H1 (cell line): ENCODE data around the gene PCDHGB3. TPM values are rescaled to one million over a fixed set of nuclear protein-coding genes. Genes with fewer than 3 reads are reported as not detected.

Experiments
- CTCF ChIA-PET: fragments of 300-600 bp; sonication (Branson Sonifier 250); formaldehyde crosslinking; loops from one replicate; lab custom pipeline; 2021; ENCODE audit not compliant: partially characterized antibody; lab: Charles Lee
- POLR2A ChIA-PET: fragments of 300-600 bp; sonication (Branson Sonifier 250); formaldehyde crosslinking; loops from one replicate; lab custom pipeline; 2021; ENCODE audit warnings: inconsistent platforms; ENCODE audit not compliant: partially characterized antibody; lab: Charles Lee
- DNase-seq, 2 experiments: peaks; one replicate each; pipeline versions ENCODE4 v3.0.0 to v3.0.0-alpha.2; 2010 to 2022; ENCODE audit warnings: low spot score in 2 of 2, low read depth in 1 of 2, mixed read lengths in 1 of 2
- FAIRE-seq: peaks from 2 replicates; lab custom pipeline; 2011; peaks lifted over from hg19 to GRCh38; lab: Jason Lieb, UNC
- H2AFZ ChIP-seq: 2 replicates; pipeline ENCODE4 v1.8.1; 2012; ENCODE audit warnings: low read length, inconsistent platforms
- H2AK5ac ChIP-seq: 2 replicates; pipeline ENCODE4 v1.6.1; 2013; ENCODE audit warnings: low read depth, low read length
- H2BK120ac ChIP-seq: replicated peaks from 2 replicates; pipeline ENCODE3; 2013; ENCODE audit warnings: low read depth, low read length, inconsistent platforms
- H2BK12ac ChIP-seq: 2 replicates; pipeline ENCODE4 v1.6.1; 2013; ENCODE audit warnings: low read depth, low read length
- H2BK15ac ChIP-seq: 2 replicates; pipeline ENCODE4 v1.6.1; 2013; ENCODE audit warnings: low read length
- H2BK20ac ChIP-seq: 2 replicates; pipeline ENCODE4 v1.6.1; 2013; ENCODE audit warnings: low read length
- H2BK5ac ChIP-seq: 2 replicates; pipeline ENCODE4 v1.6.1; 2013; ENCODE audit warnings: low read depth, low read length
- H3K14ac ChIP-seq: 2 replicates; pipeline ENCODE4 v1.6.1; 2013; ENCODE audit warnings: inconsistent platforms; ENCODE audit not compliant: insufficient read length
- H3K18ac ChIP-seq: 2 replicates; pipeline ENCODE4 v1.6.1; 2013; ENCODE audit warnings: low read length; ENCODE audit errors: extremely low read depth
- H3K23ac ChIP-seq: 2 replicates; pipeline ENCODE4 v1.6.1; 2013; ENCODE audit warnings: inconsistent platforms; ENCODE audit not compliant: insufficient read length
- H3K23me2 ChIP-seq: 2 replicates; pipeline ENCODE4 v1.6.1; 2013; ENCODE audit warnings: low read depth, low read length
- H3K27ac ChIP-seq: 2 replicates; pipeline ENCODE4 v1.6.1; 2011; ENCODE audit warnings: low read depth, low read length, inconsistent platforms
- H3K27me3 ChIP-seq, 4 experiments: replicated peaks in 1 of 4; 1 replicate in 1 of 4; 2 replicates in 3 of 4; pipeline versions ENCODE4 v1.6.1 to v1.8.1; 2011 to 2013; ENCODE audit warnings: low read length in 3 of 4, mild to moderate bottlenecking in 3 of 4, inconsistent platforms in 2 of 4, mixed read lengths in 2 of 4, moderate library complexity in 1 of 4; ENCODE audit not compliant: control insufficient read depth in 3 of 4, insufficient read depth in 3 of 4; ENCODE audit errors: extremely low read depth in 1 of 4
- H3K36me3 ChIP-seq, 4 experiments: 2 replicates each; pipeline versions ENCODE4 v1.6.1 to v1.8.1; 2011 to 2013; ENCODE audit warnings: mild to moderate bottlenecking in 4 of 4, low read length in 3 of 4, moderate library complexity in 2 of 4, control low read depth in 1 of 4, inconsistent platforms in 1 of 4; ENCODE audit not compliant: insufficient read depth in 4 of 4, control insufficient read depth in 2 of 4
- H3K4ac ChIP-seq: replicated peaks from 2 replicates; pipeline ENCODE3; 2013; ENCODE audit warnings: low read length, low read depth, mixed read lengths, inconsistent platforms; ENCODE audit not compliant: insufficient read length
- H3K4me1 ChIP-seq, 4 experiments: replicated peaks in 1 of 4; 1 replicate in 1 of 4; 2 replicates in 3 of 4; pipeline versions ENCODE4 v1.6.1 to v1.8.1; 2011 to 2013; ENCODE audit warnings: low read length in 3 of 4, inconsistent platforms in 2 of 4, mixed read lengths in 1 of 4; ENCODE audit not compliant: insufficient read depth in 4 of 4, control insufficient read depth in 3 of 4
- H3K4me2 ChIP-seq, 2 experiments: 2 replicates each; pipeline versions ENCODE4 v1.6.1 to v1.8.1; 2011 to 2013; ENCODE audit warnings: low read depth in 2 of 2, low read length in 2 of 2, control low read depth in 1 of 2, inconsistent platforms in 1 of 2, mild to moderate bottlenecking in 1 of 2; ENCODE audit not compliant: insufficient read depth in 1 of 2
- H3K4me3 ChIP-seq, 4 experiments: fragments of 200-600, 300-600 bp in 1 of 4; sonication (generic), shearing (Covaris generic), sonication (Bioruptor Twin) in 1 of 4; 2 replicates each; pipeline versions ENCODE4 v1.5.1 to v1.8.1; 2011 to 2016; ENCODE audit warnings: low read length in 4 of 4, low read depth in 3 of 4, control low read depth in 2 of 4, inconsistent platforms in 2 of 4, mild to moderate bottlenecking in 2 of 4, mixed read lengths in 1 of 4, moderate library complexity in 1 of 4; ENCODE audit not compliant: insufficient read depth in 2 of 4; ENCODE audit errors: extremely low read depth in 1 of 4
- H3K56ac ChIP-seq: replicated peaks from 2 replicates; pipeline ENCODE3; 2013; ENCODE audit warnings: low read depth, mild to moderate bottlenecking, mixed read lengths, low read length, inconsistent platforms; ENCODE audit not compliant: insufficient read length
- H3K79me1 ChIP-seq: 2 replicates; pipeline ENCODE4 v1.6.1; 2013; ENCODE audit warnings: low read depth, low read length, control low read depth
- H3K79me2 ChIP-seq, 2 experiments: 2 replicates each; pipeline versions ENCODE4 v1.6.1 to v1.8.1; 2012 to 2013; ENCODE audit warnings: low read length in 2 of 2, mild to moderate bottlenecking in 2 of 2, inconsistent platforms in 1 of 2; ENCODE audit not compliant: insufficient read depth in 2 of 2, control insufficient read depth in 1 of 2
- H3K9ac ChIP-seq, 4 experiments: replicated peaks in 1 of 4; 1 replicate in 1 of 4; 2 replicates in 3 of 4; pipeline versions ENCODE4 v1.6.1 to v1.8.1; 2011 to 2013; ENCODE audit warnings: low read depth in 3 of 4, low read length in 3 of 4, control low read depth in 2 of 4, mild to moderate bottlenecking in 2 of 4, moderate library complexity in 2 of 4, inconsistent platforms in 1 of 4; ENCODE audit errors: extremely low read depth in 1 of 4
- H3K9me3 ChIP-seq, 2 experiments: 2 replicates each; pipeline versions ENCODE4 v1.6.1 to v1.8.1; 2012 to 2013; ENCODE audit warnings: mild to moderate bottlenecking in 2 of 2, moderate library complexity in 2 of 2, control low read depth in 1 of 2, inconsistent platforms in 1 of 2, low read depth in 1 of 2, low read length in 1 of 2, mixed read lengths in 1 of 2; ENCODE audit not compliant: insufficient read depth in 2 of 2
- H4K20me1 ChIP-seq, 2 experiments: replicated peaks in 1 of 2; 2 replicates each; pipeline versions ENCODE3 to v1.8.1; 2011 to 2013; ENCODE audit warnings: inconsistent platforms in 2 of 2, low read length in 2 of 2, mild to moderate bottlenecking in 1 of 2; ENCODE audit not compliant: insufficient read depth in 2 of 2, control insufficient read depth in 1 of 2
- H4K5ac ChIP-seq: 2 replicates; pipeline ENCODE4 v1.6.1; 2013; ENCODE audit warnings: low read length, low read depth, mixed read lengths, inconsistent platforms; ENCODE audit not compliant: insufficient read length
- H4K8ac ChIP-seq: 2 replicates; pipeline ENCODE4 v1.8.0; 2013; ENCODE audit warnings: mild to moderate bottlenecking, moderate library complexity, low read length, inconsistent platforms; ENCODE audit not compliant: insufficient read depth; ENCODE audit errors: extremely low read depth
- H4K91ac ChIP-seq: replicated peaks from 2 replicates; pipeline ENCODE3; 2013; ENCODE audit warnings: low read length, mixed read lengths, inconsistent platforms; ENCODE audit not compliant: insufficient read length
- CTBP2 ChIP-seq: IDR thresholded peaks from 2 replicates; pipeline ENCODE4 v1.7.0; 2011; ENCODE audit warnings: borderline replicate concordance, mild to moderate bottlenecking, moderate library complexity, mixed read lengths, low read length; ENCODE audit not compliant: insufficient read depth, insufficient read length
- EP300 ChIP-seq, 2 experiments: IDR thresholded peaks; 1 replicate in 1 of 2; 2 replicates in 1 of 2; pipeline ENCODE4 v1.6.1; 2011 to 2012; ENCODE audit warnings: low read depth in 2 of 2, low read length in 2 of 2, mild to moderate bottlenecking in 2 of 2, borderline replicate concordance in 1 of 2, inconsistent platforms in 1 of 2, moderate library complexity in 1 of 2
- MAFK ChIP-seq: IDR thresholded peaks from 2 replicates; pipeline ENCODE4 v1.6.1; 2012; ENCODE audit warnings: low read depth, mild to moderate bottlenecking, improper control_type of control experiment, low read length
- SIN3A ChIP-seq, 2 experiments: IDR thresholded peaks in 1 of 2; conservative IDR thresholded peaks in 1 of 2; 2 replicates each; pipeline ENCODE4 v1.6.1; 2011 to 2012; ENCODE audit warnings: low read length in 2 of 2, improper control_type of control experiment in 1 of 2, low read depth in 1 of 2, mild to moderate bottlenecking in 1 of 2
- WGBS, 2 experiments: shearing (Covaris generic) in 1 of 2; methylation state at CpG; one replicate each; pipeline versions ENCODE4 v1.1.6 to v1.1.7; 2013 to 2015; ENCODE audit warnings: low lambda C conversion rate in 2 of 2, mixed read lengths in 2 of 2, inconsistent platforms in 1 of 2, low coverage in 1 of 2, missing lambda C conversion rate in 1 of 2; ENCODE audit not compliant: insufficient replicate concordance in 2 of 2, insufficient coverage in 1 of 2, insufficient read length in 1 of 2; ENCODE audit errors: extremely low coverage in 1 of 2, missing lambda C conversion rate in 1 of 2; 5-methylcytosine and 5-hydroxymethylcytosine counted together
- polyA plus RNA-seq, 7 experiments: library from polyadenylated mRNA; depleted of rRNA in 3 of 7; stranded (reverse) in 5 of 7; unstranded in 2 of 7; fragments of >200 nt in 5 of 7; fragments of 200-250 nt in 2 of 7; gene quantifications; 1 replicate in 5 of 7; 2 replicates in 1 of 7; 4 replicates in 1 of 7; pipeline versions ENCODE4 v1.2.1 to v1.2.3, GENCODE V29; 2011 to 2013; ENCODE audit warnings: missing spikeins in 2 of 7, mixed read lengths in 2 of 7
- total RNA-seq: library from RNA; stranded (reverse); fragmentation: NEBNext Ultra II Directional; extraction: Animal tissue kit (Norgen Biotek cat#: 25700); gene quantifications from 2 replicates; pipeline ENCODE4 v1.2.1, GENCODE V29; 2021

The PCDHGB3 gene
- total and polyA plus RNA-seq, 2 of the 8 experiments (the other 6 are each of a cell fraction or from before 2014, with no cell fraction given): 1.6 to 1.9 TPM

DNA sequence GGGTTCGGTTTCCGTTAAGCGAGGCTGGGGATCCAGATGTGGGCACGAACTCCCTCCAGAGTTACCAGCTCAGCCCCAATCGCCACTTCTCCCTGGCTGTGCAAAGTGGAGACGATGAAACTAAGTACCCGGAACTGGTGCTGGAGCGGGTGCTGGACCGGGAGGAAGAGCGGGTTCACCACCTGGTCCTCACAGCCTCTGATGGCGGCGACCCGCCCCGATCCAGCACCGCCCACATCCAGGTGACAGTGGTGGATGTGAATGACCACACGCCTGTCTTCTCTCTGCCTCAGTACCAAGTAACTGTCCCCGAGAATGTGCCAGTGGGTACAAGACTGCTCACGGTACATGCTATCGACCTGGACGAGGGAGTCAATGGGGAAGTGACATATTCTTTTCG, 13.3 kb downstream of the PCDHGB3 start:
- H4K91ac ChIP-seq: no peak overlapping the region
- no peaks in the 10 kb centered on the region for H3K79me2 ChIP-seq
- H3K27ac ChIP-seq: no peak overlapping the region
- H3K36me3 ChIP-seq: peaks cover 0 to under 1% (median 0%) of the 10 kb centered on the region in 4 experiments; a peak in 2 of 8 replicates
- H3K23ac ChIP-seq: no peak overlapping the region
- FAIRE-seq (no peak), DNase-seq (no peak)
- 95% methylated on average over 21 of the region's 21 CpGs; no CpG with 5 or more reads in 1 of the 2 experiments for WGBS, 2 experiments
- no peak overlapping the region for H3K18ac ChIP-seq
- H3K9ac ChIP-seq: no peak overlapping the region
- no peak overlapping the region for H2AFZ ChIP-seq
- no peaks in the 10 kb centered on the region for H4K20me1 ChIP-seq
- ChIA-PET CTCF (interaction anchor here (0.7 to 1.0 kb wide), 3 partner anchors 28 to 160 kb away, joined by 3 to 4 read pairs (median 3); partner anchors contain the start of gene PCDHB14), POLR2A (no interaction called here)
- H2AK5ac ChIP-seq: no peak overlapping the region
- H4K5ac ChIP-seq: no peak overlapping the region
- no peak overlapping the region for H3K4me2 ChIP-seq
- H2BK120ac ChIP-seq: no peak overlapping the region
- H2BK12ac ChIP-seq: no peak overlapping the region
- H3K23me2 ChIP-seq: no peaks in the 10 kb centered on the region; the same call in 1 of the 2 replicates
- H3K9me3 ChIP-seq: peaks cover 24 to 27% of the 10 kb centered on the region in 2 experiments
- H3K56ac ChIP-seq: no peak overlapping the region
- no peak overlapping the region for H2BK15ac ChIP-seq
- no peak overlapping the region for H3K14ac ChIP-seq
- H3K79me1 ChIP-seq: no peaks in the 10 kb centered on the region
- H4K8ac ChIP-seq: no peak overlapping the region
- H3K4me3 ChIP-seq: no peak overlapping the region
- H2BK5ac ChIP-seq: no peak overlapping the region
- H3K27me3 ChIP-seq: no peaks in the 10 kb centered on the region; a peak in 1 of 7 replicates
- H2BK20ac ChIP-seq: no peak overlapping the region
- no peak overlapping the region for H3K4ac ChIP-seq
- no peaks in the 10 kb centered on the region for H3K4me1 ChIP-seq
- TF ChIP-seq EP300 (IDR thresholded peaks at IDR 0.05; ENCODE audit: borderline replicate concordance in 1 of 2, low read depth in 2 of 2, low read length in 2 of 2): no peak
- TF ChIP-seq SIN3A (conservative IDR thresholded peaks at IDR 0.05 in 1 of 2, IDR thresholded peaks at IDR 0.05 in 1 of 2; ENCODE audit: low read depth in 1 of 2, low read length in 2 of 2): no peak
- no peak for TF ChIP-seq MAFK
- no peak for TF ChIP-seq CTBP2
